SK-N-SH (cell line): Measurements from ENCODE around the gene TP53AIP1. TPM values are rescaled to one million over a fixed set of nuclear protein-coding genes. Genes with fewer than 3 reads are reported as not detected.

Source experiments
- CTCF ChIA-PET: fragments of 300-600, 350-600 bp; formaldehyde crosslinking; extraction: SDS; loops from one replicate; lab custom pipeline; 2021; lab: Yijun Ruan, JAX
- POLR2A ChIA-PET: fragments of 350-600 bp; sonication (Branson Sonifier 250); formaldehyde crosslinking; extraction: SDS; loops from one replicate; lab custom pipeline; 2020; ENCODE audit warnings: antibody characterized with exemption, inconsistent platforms; lab: Yijun Ruan, JAX
- DNase-seq: peaks from one replicate; pipeline ENCODE4 v3.0.0; 2012
- H2AFZ ChIP-seq: fragments of 200-600 bp; sonication (generic); 2 replicates; pipeline ENCODE4 v1.8.1; 2016; ENCODE audit warnings: antibody characterized with exemption, mild to moderate bottlenecking, low read depth
- H3F3A ChIP-seq: fragments of 200-600 bp; sonication (generic); replicated peaks from 2 replicates; pipeline ENCODE3; 2016; ENCODE audit warnings: antibody characterized with exemption, mild to moderate bottlenecking; ENCODE audit not compliant: insufficient read depth
- H3K27ac ChIP-seq, 2 experiments: fragments of 200-500 bp in 1 of 2; fragments of 200-600 bp in 1 of 2; sonication (Bioruptor generic) in 1 of 2; sonication (generic), shearing (Covaris generic) in 1 of 2; 2 replicates each; pipeline versions ENCODE4 v1.5.1 to v1.6.1; 2014 to 2016; ENCODE audit warnings: low read depth in 2 of 2, inconsistent platforms in 1 of 2, low read length in 1 of 2, mild to moderate bottlenecking in 1 of 2, mixed read lengths in 1 of 2
- H3K27me3 ChIP-seq: fragments of 200-600 bp; sonication (generic), shearing (Covaris generic); 2 replicates; pipeline ENCODE4 v1.6.1; 2016; ENCODE audit warnings: mixed run types; ENCODE audit not compliant: insufficient read depth
- H3K36me3 ChIP-seq, 2 experiments: fragments of 200-500 bp in 1 of 2; fragments of 200-600 bp in 1 of 2; sonication (Bioruptor generic) in 1 of 2; sonication (generic) in 1 of 2; replicated peaks in 1 of 2; 2 replicates each; pipeline versions ENCODE3 to v1.5.1; 2014 to 2016; ENCODE audit warnings: low read length in 1 of 2, mild to moderate bottlenecking in 1 of 2; ENCODE audit not compliant: insufficient read depth in 2 of 2, control insufficient read depth in 1 of 2
- H3K4me1 ChIP-seq, 2 experiments: fragments of 200-500 bp in 1 of 2; fragments of 200-600 bp in 1 of 2; sonication (Bioruptor generic) in 1 of 2; sonication (generic), shearing (Covaris generic) in 1 of 2; 2 replicates each; pipeline versions ENCODE4 v1.5.1 to v1.6.1; 2014 to 2016; ENCODE audit warnings: low read depth in 1 of 2, low read length in 1 of 2, mixed run types in 1 of 2; ENCODE audit not compliant: insufficient read depth in 2 of 2, control insufficient read depth in 1 of 2
- H3K4me2 ChIP-seq: fragments of 200-600 bp; sonication (generic), shearing (Covaris generic); 2 replicates; pipeline ENCODE4 v1.6.1; 2017; ENCODE audit warnings: mixed run types
- H3K4me3 ChIP-seq, 2 experiments: fragments of 200-500 bp in 1 of 2; fragments of 200-600 bp in 1 of 2; sonication (Bioruptor generic) in 1 of 2; sonication (generic), shearing (Covaris generic) in 1 of 2; 2 replicates each; pipeline versions ENCODE4 v1.5.1 to v1.8.1; 2014 to 2016; ENCODE audit warnings: low read depth in 2 of 2, inconsistent platforms in 1 of 2, low read length in 1 of 2, mild to moderate bottlenecking in 1 of 2, mixed read lengths in 1 of 2, moderate library complexity in 1 of 2
- H3K79me2 ChIP-seq: fragments of 200-600 bp; sonication (generic); 2 replicates; pipeline ENCODE4 v1.8.1; 2017; ENCODE audit warnings: mild to moderate bottlenecking; ENCODE audit not compliant: insufficient read depth
- H3K9ac ChIP-seq: fragments of 200-600 bp; sonication (generic); 2 replicates; pipeline ENCODE4 v1.6.1; 2017; ENCODE audit warnings: mixed run types
- H3K9me2 ChIP-seq: fragments of 200-600 bp; sonication (generic); 2 replicates; pipeline ENCODE4 v1.6.1; 2017; ENCODE audit warnings: mixed run types
- H3K9me3 ChIP-seq: fragments of 200-600 bp; sonication (generic); 2 replicates; pipeline ENCODE4 v1.6.1; 2017; ENCODE audit warnings: mixed run types, mild to moderate bottlenecking, moderate library complexity
- H4K20me1 ChIP-seq: fragments of 200-600 bp; sonication (generic); 2 replicates; pipeline ENCODE4 v1.6.1; 2017; ENCODE audit warnings: mild to moderate bottlenecking, mixed run types; ENCODE audit not compliant: insufficient read depth
- ELF1 ChIP-seq: IDR thresholded peaks from 2 replicates; pipeline ENCODE4 v1.4.0; 2012
- EP300 ChIP-seq, 2 experiments: IDR thresholded peaks; 2 replicates each; pipeline versions ENCODE4 v1.4.0 to v1.6.1; 2012; ENCODE audit warnings: borderline replicate concordance in 1 of 2, low read depth in 1 of 2, low read length in 1 of 2
- FOSL2 ChIP-seq: IDR thresholded peaks from 2 replicates; pipeline ENCODE4 v1.4.0; 2012; ENCODE audit warnings: low read depth, mild to moderate bottlenecking, moderate library complexity, borderline replicate concordance
- GABPA ChIP-seq: IDR thresholded peaks from 2 replicates; pipeline ENCODE4 v1.4.0; 2012; ENCODE audit warnings: low read depth, mild to moderate bottlenecking
- GATA2 ChIP-seq: sonication (generic); formaldehyde crosslinking; IDR thresholded peaks from 2 replicates; pipeline ENCODE4 v1.5.0; 2020; ENCODE audit warnings: mild to moderate bottlenecking, missing genetic modification reagents
- JUND ChIP-seq: IDR thresholded peaks from 2 replicates; pipeline ENCODE4 v1.4.0; 2012
- MEF2A ChIP-seq: IDR thresholded peaks from 2 replicates; pipeline ENCODE4 v1.4.0; 2012; ENCODE audit warnings: low read depth, borderline replicate concordance
- NFIC ChIP-seq: IDR thresholded peaks from 2 replicates; pipeline ENCODE4 v1.4.0; 2012; ENCODE audit warnings: borderline replicate concordance
- POLR2AphosphoS5 ChIP-seq: IDR thresholded peaks from 2 replicates; pipeline ENCODE4 v1.6.1; 2012; ENCODE audit warnings: low read depth, low read length
- RAD21 ChIP-seq: IDR thresholded peaks from 2 replicates; pipeline ENCODE4 v1.6.1; 2012; ENCODE audit warnings: mild to moderate bottlenecking, low read length
- RCOR1 ChIP-seq: fragments of 150-350 bp; IDR thresholded peaks from 2 replicates; pipeline ENCODE4 v1.6.1; 2017; ENCODE audit warnings: antibody characterized with exemption, low read length
- RFX5 ChIP-seq: IDR thresholded peaks from 2 replicates; pipeline ENCODE4 v1.6.1; 2012; ENCODE audit warnings: mild to moderate bottlenecking, improper control_type of control experiment, low read length
- TAF1 ChIP-seq: IDR thresholded peaks from 2 replicates; pipeline ENCODE4 v1.6.1; 2012; ENCODE audit warnings: low read depth, mild to moderate bottlenecking, low read length, moderate library complexity, borderline replicate concordance
- TEAD4 ChIP-seq: IDR thresholded peaks from 2 replicates; pipeline ENCODE4 v1.4.0; 2012; ENCODE audit warnings: mild to moderate bottlenecking, borderline replicate concordance; ENCODE audit not compliant: insufficient read depth
- USF2 ChIP-seq: fragments of 150-350 bp; IDR thresholded peaks from 2 replicates; pipeline ENCODE4 v1.6.1; 2017; ENCODE audit warnings: antibody characterized with exemption, low read length, low read depth, borderline replicate concordance
- WGBS: methylation state at CpG from one replicate; pipeline ENCODE4 v1.1.6; 2017; ENCODE audit warnings: low lambda C conversion rate; 5-methylcytosine and 5-hydroxymethylcytosine counted together
- polyA plus RNA-seq, 3 experiments: library from polyadenylated mRNA; depleted of rRNA; stranded (reverse); fragments of >200 nt; gene quantifications; 2 replicates each; pipeline ENCODE4 v1.2.3, GENCODE V29; 2012
- TF ChIP-seq, protein P1 (sequence below): IDR thresholded peaks from 2 replicates; pipeline ENCODE4 v1.4.0; 2012; ENCODE audit warnings: low read depth, borderline replicate concordance
- TF ChIP-seq, protein P2 (sequence below): IDR thresholded peaks from 2 replicates; pipeline ENCODE4 v1.4.0; 2012; ENCODE audit warnings: low read depth
- TF ChIP-seq, protein P3 (sequence below): IDR thresholded peaks from 2 replicates; pipeline ENCODE4; 2012

Gene TP53AIP1
- polyA plus RNA-seq, 1 of the 3 experiments (the other 2 are of a cell fraction) = 0.05 TPM

DNA sequence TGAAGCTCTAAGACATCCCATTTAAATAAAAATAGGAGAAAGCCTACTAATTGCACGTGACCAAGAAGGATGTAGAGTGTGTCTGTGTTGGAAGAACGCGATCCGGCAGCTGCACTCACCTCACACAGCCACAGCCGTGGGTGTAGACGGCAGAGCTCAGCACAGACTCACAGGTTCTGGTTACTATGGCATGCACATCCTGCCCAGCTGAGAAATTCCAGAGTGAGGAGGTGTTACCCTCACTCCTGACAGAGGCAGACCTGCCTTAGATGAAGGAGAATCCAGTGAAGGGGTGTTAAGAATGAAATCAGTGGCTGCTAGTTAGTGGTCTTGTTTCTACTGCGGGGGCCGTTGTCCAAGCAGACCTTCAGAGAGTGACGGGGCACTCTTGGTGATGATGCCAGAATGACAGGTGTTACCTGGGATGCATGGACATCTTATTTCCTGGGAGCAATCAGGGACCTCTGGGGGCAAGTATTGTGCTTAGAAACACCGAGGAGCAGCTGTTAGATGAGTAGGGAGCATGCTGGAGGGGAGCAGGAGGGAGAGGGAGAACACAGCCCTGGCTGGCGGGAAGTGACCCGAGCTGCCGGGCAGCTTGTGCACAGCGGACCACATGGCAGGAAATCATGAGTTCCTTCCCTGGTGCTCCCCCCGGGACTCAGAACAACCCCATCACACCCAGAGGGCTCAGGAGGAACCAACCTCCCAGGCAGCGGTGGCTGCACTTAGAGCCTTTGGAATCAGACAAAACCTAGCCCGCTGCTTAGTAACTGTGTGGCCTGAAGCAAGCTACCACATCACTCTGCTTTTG lies 39.2 kb downstream of the TP53AIP1 start:
- Histone ChIP-seq H3K4me3 (no peak overlapping the region), H3F3A (peaks cover 5% of the 10 kb centered on the region), H3K4me2 (no peak overlapping the region), H3K4me1 (peaks cover 15 to 16% of the 10 kb centered on the region in 2 experiments; a peak in 3 of 4 replicates), H3K79me2 (no peaks in the 10 kb centered on the region), H3K9me2 (no peaks in the 10 kb centered on the region), H3K27me3 (no peaks in the 10 kb centered on the region), H4K20me1 (no peaks in the 10 kb centered on the region), H3K9ac (no peak overlapping the region), H2AFZ (no peak overlapping the region), H3K27ac (peak overlapping the region in 1 of 2 experiments; percentile 12; a peak in 1 of 4 replicates), H3K9me3 (no peaks in the 10 kb centered on the region), H3K36me3 (no peaks in the 10 kb centered on the region)
- CTCF ChIA-PET = interaction anchor here (1.5 to 13.6 kb wide), 3 partner anchors 14 to 53 kb away, joined by 4 to 201 read pairs (median 89); partner anchors contain the start of gene KCNJ5
- no peak for DNase-seq
- 77% methylated on average over 17 of the region's 17 CpGs for WGBS
- no peak for TF ChIP-seq EP300 (IDR thresholded peaks at IDR 0.05; ENCODE audit: borderline replicate concordance in 1 of 2, low read depth in 1 of 2, low read length in 1 of 2)
- no peak for TF ChIP-seq NFIC
- TF ChIP-seq TAF1 = no peak
- no peak for TF ChIP-seq TEAD4
- no peak for TF ChIP-seq RCOR1
- TF ChIP-seq, protein P1, sequence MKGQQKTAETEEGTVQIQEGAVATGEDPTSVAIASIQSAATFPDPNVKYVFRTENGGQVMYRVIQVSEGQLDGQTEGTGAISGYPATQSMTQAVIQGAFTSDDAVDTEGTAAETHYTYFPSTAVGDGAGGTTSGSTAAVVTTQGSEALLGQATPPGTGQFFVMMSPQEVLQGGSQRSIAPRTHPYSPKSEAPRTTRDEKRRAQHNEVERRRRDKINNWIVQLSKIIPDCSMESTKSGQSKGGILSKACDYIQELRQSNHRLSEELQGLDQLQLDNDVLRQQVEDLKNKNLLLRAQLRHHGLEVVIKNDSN = no peak
- TF ChIP-seq JUND = no peak
- no peak for TF ChIP-seq USF2
- no peak for TF ChIP-seq MEF2A
- no peak for TF ChIP-seq GABPA
- TF ChIP-seq, protein P2, sequence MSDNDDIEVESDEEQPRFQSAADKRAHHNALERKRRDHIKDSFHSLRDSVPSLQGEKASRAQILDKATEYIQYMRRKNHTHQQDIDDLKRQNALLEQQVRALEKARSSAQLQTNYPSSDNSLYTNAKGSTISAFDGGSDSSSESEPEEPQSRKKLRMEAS = no peak
- TF ChIP-seq ELF1 = no peak
- no peak for TF ChIP-seq RAD21
- POLR2A ChIA-PET = no interaction called here

GRCh38 chr11:128902515-128903066 lies 40.1 kb downstream of the TP53AIP1 start:
- DNase-seq = no peak
- H2AFZ ChIP-seq = peak overlapping the region; percentile 74
- H3K4me3 ChIP-seq = no peak overlapping the region
- H4K20me1 ChIP-seq = no peaks in the 10 kb centered on the region
- H3K4me2 ChIP-seq = 0 out of 2 replicates have a peak overlapping the region, but pooled peaks have one; percentile 38
- no peaks in the 10 kb centered on the region for H3K79me2 ChIP-seq
- no peaks in the 10 kb centered on the region for H3K9me3 ChIP-seq
- H3K27me3 ChIP-seq = no peaks in the 10 kb centered on the region
- POLR2A ChIA-PET = no interaction called here
- no peaks in the 10 kb centered on the region for H3K9me2 ChIP-seq
- peak overlapping the region in 1 of 2 experiments; percentile 12; a peak in 1 of 4 replicates for H3K27ac ChIP-seq
- no peak overlapping the region for H3K9ac ChIP-seq
- H3F3A ChIP-seq = peaks cover 5% of the 10 kb centered on the region
- WGBS = 55% methylated on average over 8 of the region's 10 CpGs
- H3K36me3 ChIP-seq = no peaks in the 10 kb centered on the region
- TF ChIP-seq POLR2AphosphoS5 (no peak), GATA2 (CRISPR knock-in tag) (no peak), RFX5 (no peak), FOSL2 (peak; percentile 65; the same call in 1 of the 2 replicates)
- TF ChIP-seq, protein P3, sequence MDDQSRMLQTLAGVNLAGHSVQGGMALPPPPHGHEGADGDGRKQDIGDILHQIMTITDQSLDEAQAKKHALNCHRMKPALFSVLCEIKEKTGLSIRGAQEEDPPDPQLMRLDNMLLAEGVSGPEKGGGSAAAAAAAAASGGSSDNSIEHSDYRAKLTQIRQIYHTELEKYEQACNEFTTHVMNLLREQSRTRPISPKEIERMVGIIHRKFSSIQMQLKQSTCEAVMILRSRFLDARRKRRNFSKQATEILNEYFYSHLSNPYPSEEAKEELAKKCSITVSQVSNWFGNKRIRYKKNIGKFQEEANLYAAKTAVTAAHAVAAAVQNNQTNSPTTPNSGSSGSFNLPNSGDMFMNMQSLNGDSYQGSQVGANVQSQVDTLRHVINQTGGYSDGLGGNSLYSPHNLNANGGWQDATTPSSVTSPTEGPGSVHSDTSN = peak; percentile 26
- TF ChIP-seq, all 33 proteins: peak for 2
- CTCF ChIA-PET = interaction anchor here (1.4 to 13.6 kb wide), 3 partner anchors 13 to 54 kb away, joined by 3 to 201 read pairs (median 89); partner anchors contain the start of gene KCNJ5
- peaks cover 10 to 12% of the 10 kb centered on the region in 2 experiments; a peak in 3 of 4 replicates for H3K4me1 ChIP-seq
